HepG2 (cell line): Measurements from ENCODE around the gene ACSS2. TPM values are rescaled to one million over a fixed set of nuclear protein-coding genes. Genes with fewer than 3 reads are reported as not detected.

Source experiments
- ATAC-seq: fragments of 200-7000 bp; cut with Tn5 transposase; 3 replicates; pipeline ENCODE4 v1.9.1; 2020; ENCODE audit warnings: mild to moderate bottlenecking, moderate library complexity
- Bru-seq: library from RNA; stranded (reverse); fragments of 400-500 nt; gene quantifications from one replicate; lab custom pipeline; 2021; lab: Mats Ljungman, UMichigan
- BruChase-seq, 2 experiments: library from RNA; stranded (reverse); fragments of 400-500 nt; gene quantifications; one replicate each; lab custom pipeline; 2021; lab: Mats Ljungman, UMichigan
- BruUV-seq: library from RNA; stranded (reverse); fragments of 400-500 nt; replicated peaks from 2 replicates; lab custom pipeline; 2021; lab: Mats Ljungman, UMichigan
- CTCF ChIA-PET: fragments of 300-600 bp; formaldehyde crosslinking; extraction: SDS; loops from one replicate; lab custom pipeline; 2021; ENCODE audit warnings: low total read pairs, inconsistent platforms, low intra/inter-chr PET ratio; lab: Yijun Ruan, JAX
- POLR2A ChIA-PET: fragments of 350-600 bp; sonication (Branson Sonifier 250); formaldehyde crosslinking; loops from one replicate; lab custom pipeline; 2020; ENCODE audit warnings: antibody characterized with exemption, inconsistent platforms; lab: Yijun Ruan, JAX
- DNase-seq: peaks from one replicate; pipeline ENCODE4 v3.0.0-alpha.2; 2015; ENCODE audit warnings: low spot score
- FAIRE-seq: peaks from 3 replicates; lab custom pipeline; 2011; peaks lifted over from hg19 to GRCh38; lab: Jason Lieb, UNC
- H2AFZ ChIP-seq: one replicate; pipeline ENCODE4 v1.6.1; 2011; ENCODE audit warnings: low read length, inconsistent platforms
- H3K27ac ChIP-seq: fragments of 300-600 bp; 3 replicates; pipeline ENCODE4 v1.8.0; 2011; ENCODE audit warnings: mixed run types, mild to moderate bottlenecking, mixed read lengths, low read length, inconsistent platforms; ENCODE audit not compliant: insufficient read depth; ENCODE audit errors: extremely low read length
- H3K27me3 ChIP-seq, 2 experiments: fragments of 200-600 bp in 1 of 2; 2 replicates in 1 of 2; 3 replicates in 1 of 2; pipeline versions ENCODE4 v1.6.0 to v1.8.0; 2011; ENCODE audit warnings: low read length in 2 of 2, mild to moderate bottlenecking in 2 of 2, moderate library complexity in 2 of 2, inconsistent platforms in 1 of 2; ENCODE audit not compliant: insufficient read depth in 2 of 2, control insufficient read depth in 1 of 2
- H3K36me3 ChIP-seq, 2 experiments: fragments of 200-600 bp in 1 of 2; replicated peaks in 1 of 2; 2 replicates in 1 of 2; 3 replicates in 1 of 2; pipeline versions ENCODE4 v1.5.1 to v1.8.0; 2011; ENCODE audit warnings: low read length in 2 of 2, inconsistent platforms in 1 of 2; ENCODE audit not compliant: insufficient read depth in 2 of 2, control insufficient read depth in 1 of 2
- H3K4me1 ChIP-seq: 2 replicates; pipeline ENCODE4 v1.5.1; 2012; ENCODE audit warnings: low read length, inconsistent platforms; ENCODE audit not compliant: insufficient read depth
- H3K4me2 ChIP-seq: 2 replicates; pipeline ENCODE4 v1.6.0; 2011; ENCODE audit warnings: low read depth, low read length, inconsistent platforms
- H3K4me3 ChIP-seq, 3 experiments: fragments of 200-600 bp in 1 of 3; sonication (generic), shearing (Covaris generic) in 1 of 3; replicated peaks in 1 of 3; 2 replicates each; pipeline ENCODE4 v1.5.1; 2011 to 2016; ENCODE audit warnings: low read length in 3 of 3, inconsistent platforms in 2 of 3, low read depth in 2 of 3, mild to moderate bottlenecking in 2 of 3, control low read depth in 1 of 3, mixed read lengths in 1 of 3; ENCODE audit not compliant: insufficient read depth in 1 of 3
- H3K79me2 ChIP-seq: one replicate; pipeline ENCODE4 v1.6.1; 2011; ENCODE audit warnings: low read length, inconsistent platforms; ENCODE audit not compliant: insufficient read depth
- H3K9ac ChIP-seq: 2 replicates; pipeline ENCODE4 v1.6.0; 2011; ENCODE audit warnings: mild to moderate bottlenecking, low read depth, low read length, inconsistent platforms; ENCODE audit not compliant: insufficient read depth
- H3K9me3 ChIP-seq: 2 replicates; pipeline ENCODE4 v1.5.1; 2012; ENCODE audit warnings: mild to moderate bottlenecking, low read length
- H4K20me1 ChIP-seq: 2 replicates; pipeline ENCODE4 v1.6.0; 2011; ENCODE audit warnings: inconsistent platforms, mild to moderate bottlenecking, low read length, moderate library complexity; ENCODE audit not compliant: insufficient read depth
- EED ChIP-seq: sonication (generic); formaldehyde crosslinking; IDR thresholded peaks from 2 replicates; pipeline ENCODE4 v1.5.0; 2020; ENCODE audit warnings: mild to moderate bottlenecking, missing genetic modification reagents
- ELF3 ChIP-seq: IDR thresholded peaks from 2 replicates; pipeline ENCODE4 v1.6.1; 2016; ENCODE audit warnings: missing genetic modification reagents, missing compliant biosample characterization
- FOXK1 ChIP-seq: sonication (generic); formaldehyde crosslinking; IDR thresholded peaks from 2 replicates; pipeline ENCODE4 v1.4.0; 2020; ENCODE audit warnings: low read depth, missing genetic modification reagents, borderline replicate concordance
- GABPB1 ChIP-seq: IDR thresholded peaks from 2 replicates; pipeline ENCODE4 v1.6.1; 2016; ENCODE audit warnings: mild to moderate bottlenecking, missing genetic modification reagents, moderate library complexity, missing compliant biosample characterization
- MBD4 ChIP-seq: IDR thresholded peaks from 2 replicates; pipeline ENCODE4 v1.6.1; 2012; ENCODE audit warnings: low read length, inconsistent platforms, borderline replicate concordance
- NFIB ChIP-seq: sonication (generic); formaldehyde crosslinking; IDR thresholded peaks from 2 replicates; pipeline ENCODE4 v1.9.0; 2021; ENCODE audit warnings: missing genetic modification reagents, mild to moderate bottlenecking, borderline replicate concordance
- YY1 ChIP-seq: IDR thresholded peaks from 2 replicates; pipeline ENCODE4 v1.6.1; 2011; ENCODE audit warnings: low read length, low read depth, moderate library complexity, mild to moderate bottlenecking; ENCODE audit not compliant: insufficient read depth, insufficient replicate concordance
- ZNF547 ChIP-seq: sonication (generic); formaldehyde crosslinking; IDR thresholded peaks from 2 replicates; pipeline ENCODE4 v1.5.1; 2020; ENCODE audit warnings: mild to moderate bottlenecking, missing genetic modification reagents
- ZNF713 ChIP-seq: sonication (generic); formaldehyde crosslinking; IDR thresholded peaks from 2 replicates; pipeline ENCODE4 v1.4.0; 2020; ENCODE audit warnings: mild to moderate bottlenecking, missing genetic modification reagents
- ZNF775 ChIP-seq: sonication (generic); formaldehyde crosslinking; IDR thresholded peaks from 2 replicates; pipeline ENCODE4 v1.4.0; 2020; ENCODE audit warnings: missing genetic modification reagents, mild to moderate bottlenecking, moderate library complexity, borderline replicate concordance
- WGBS: methylation state at CpG from one replicate; pipeline ENCODE4 v1.1.6; 2017; ENCODE audit warnings: low lambda C conversion rate; 5-methylcytosine and 5-hydroxymethylcytosine counted together
- in situ Hi-C: cut with HindIII; loops from 2 replicates; pipeline ENCODE4 v1.10.0; 2017; ENCODE audit warnings: low pct_unique_long_range_greater_than_20kb; ENCODE audit not compliant: extremely low pct_ligation_motif_present
- intact Hi-C: fragments of 100-400 bp; cut with micrococcal nuclease; formaldehyde crosslinking; loops from one replicate; pipeline ENCODE4 v1.10.0; 2022; ENCODE audit not compliant: unreplicated experiment
- long read RNA-seq, 2 experiments: library from RNA in 1 of 2; library from polyadenylated mRNA in 1 of 2; stranded (forward) in 1 of 2; unstranded in 1 of 2; transcript quantifications; one replicate each; pipeline ENCODE4 v2.0.0, GENCODE V29; 2019 to 2022
- polyA minus RNA-seq, 3 experiments: library from RNA; depleted of rRNA, polyadenylated mRNA; stranded (reverse); fragments of >200 nt; gene quantifications; 2 replicates each; pipeline ENCODE4 v1.2.3, GENCODE V29; 2011; ENCODE audit warnings: low replicate concordance in 1 of 3
- polyA plus RNA-seq, 8 experiments: library from polyadenylated mRNA; depleted of rRNA in 3 of 8; stranded (reverse) in 7 of 8; unstranded in 1 of 8; fragments of >200 nt; fragmentation: Illumina TruSeq in 4 of 8; extraction: Trizol in 4 of 8; gene quantifications; 2 replicates each; pipeline versions ENCODE4 v1.2.1 to v1.2.3, GENCODE V29; 2011 to 2016; ENCODE audit warnings: low read depth in 4 of 8, missing spikeins in 1 of 8, mixed read lengths in 1 of 8; ENCODE audit not compliant: insufficient read depth in 1 of 8
- total RNA-seq, 5 experiments: library from RNA; depleted of rRNA; stranded (reverse); fragments of >200 nt; fragmentation: Illumina TruSeq; extraction: Trizol; gene quantifications; 2 replicates each; pipeline ENCODE4 v1.2.3, GENCODE V29; 2016; ENCODE audit warnings: low read depth in 1 of 5
- TF ChIP-seq, protein P1 (sequence below): sonication (generic); IDR thresholded peaks from 2 replicates; pipeline ENCODE4 v1.6.1; 2016; ENCODE audit warnings: low read depth, borderline replicate concordance

Gene ACSS2, protein sequence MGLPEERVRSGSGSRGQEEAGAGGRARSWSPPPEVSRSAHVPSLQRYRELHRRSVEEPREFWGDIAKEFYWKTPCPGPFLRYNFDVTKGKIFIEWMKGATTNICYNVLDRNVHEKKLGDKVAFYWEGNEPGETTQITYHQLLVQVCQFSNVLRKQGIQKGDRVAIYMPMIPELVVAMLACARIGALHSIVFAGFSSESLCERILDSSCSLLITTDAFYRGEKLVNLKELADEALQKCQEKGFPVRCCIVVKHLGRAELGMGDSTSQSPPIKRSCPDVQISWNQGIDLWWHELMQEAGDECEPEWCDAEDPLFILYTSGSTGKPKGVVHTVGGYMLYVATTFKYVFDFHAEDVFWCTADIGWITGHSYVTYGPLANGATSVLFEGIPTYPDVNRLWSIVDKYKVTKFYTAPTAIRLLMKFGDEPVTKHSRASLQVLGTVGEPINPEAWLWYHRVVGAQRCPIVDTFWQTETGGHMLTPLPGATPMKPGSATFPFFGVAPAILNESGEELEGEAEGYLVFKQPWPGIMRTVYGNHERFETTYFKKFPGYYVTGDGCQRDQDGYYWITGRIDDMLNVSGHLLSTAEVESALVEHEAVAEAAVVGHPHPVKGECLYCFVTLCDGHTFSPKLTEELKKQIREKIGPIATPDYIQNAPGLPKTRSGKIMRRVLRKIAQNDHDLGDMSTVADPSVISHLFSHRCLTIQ
- total RNA-seq (2016; rRNA removed; fragmentation: Illumina TruSeq; extraction: Trizol) (89.7 and 91.7 TPM in 2 replicates), polyA plus RNA-seq (2011; rRNA removed) (72.8 and 120 TPM in 2 replicates), polyA minus RNA-seq (2011; rRNA and poly(A)+ RNA removed; ENCODE audit: low replicate concordance) (155 and 246 TPM in 2 replicates), Bru-seq, nascent RNA (percentile 60 among the genes with signal in this experiment), BruChase-seq, experiment 1, labeled RNA remaining after a 6-hour chase (percentile 68 among the genes with signal in this experiment), BruChase-seq, experiment 2, labeled RNA remaining after a 2-hour chase (percentile 72 among the genes with signal in this experiment)
- 21.5 and 23.1 TPM in 2 replicates for total RNA-seq (2016; cell fraction: cytosol; rRNA removed; fragmentation: Illumina TruSeq; extraction: Trizol; ENCODE audit: low read depth)
- 83.3 and 83.7 TPM in 2 replicates for total RNA-seq (2016; cell fraction: insoluble cytoplasmic fraction; rRNA removed; fragmentation: Illumina TruSeq; extraction: Trizol)
- 39.3 and 39.5 TPM in 2 replicates for total RNA-seq (2016; cell fraction: membrane; rRNA removed; fragmentation: Illumina TruSeq; extraction: Trizol)
- total RNA-seq (2016; cell fraction: nucleus; rRNA removed; fragmentation: Illumina TruSeq; extraction: Trizol): 83.7 and 88.6 TPM in 2 replicates
- polyA plus RNA-seq (2011; cell fraction: cytosol; rRNA removed): 48.2 and 82.4 TPM in 2 replicates
- 193 and 292 TPM in 2 replicates for polyA plus RNA-seq (2011; cell fraction: nucleus; rRNA removed)
- 108 and 131 TPM in 2 replicates for polyA plus RNA-seq (2012)
- 17.6 and 18.7 TPM in 2 replicates for polyA plus RNA-seq (2016; cell fraction: cytosol; fragmentation: Illumina TruSeq; extraction: Trizol; ENCODE audit: low read depth)
- 87.7 and 90.8 TPM in 2 replicates for polyA plus RNA-seq (2016; cell fraction: insoluble cytoplasmic fraction; fragmentation: Illumina TruSeq; extraction: Trizol; ENCODE audit: low read depth)
- 29.1 and 35.3 TPM in 2 replicates for polyA plus RNA-seq (2016; cell fraction: membrane; fragmentation: Illumina TruSeq; extraction: Trizol; ENCODE audit: low read depth)
- 176 and 178 TPM in 2 replicates for polyA plus RNA-seq (2016; cell fraction: nucleus; fragmentation: Illumina TruSeq; extraction: Trizol; ENCODE audit: insufficient read depth, low read depth)
- 49.2 and 69.9 TPM in 2 replicates for polyA minus RNA-seq (2011; cell fraction: cytosol; rRNA and poly(A)+ RNA removed)
- polyA minus RNA-seq (2011; cell fraction: nucleus; rRNA and poly(A)+ RNA removed): 157 and 295 TPM in 2 replicates
- long read RNA-seq, experiment 1, transcript ACSS2-202 (18 exons, 3,065 nt): major isoform, 38 of 73 reads
- long read RNA-seq, experiment 1, partial matches to known transcripts: 16 of 73 reads
- long read RNA-seq, experiment 1, other reads (novel, unspliced or antisense): 14 of 73 reads
- long read RNA-seq, experiment 2, partial matches to known transcripts: 33 of 89 reads
- long read RNA-seq, experiment 2, other reads (novel, unspliced or antisense): 50 of 89 reads

DNA sequence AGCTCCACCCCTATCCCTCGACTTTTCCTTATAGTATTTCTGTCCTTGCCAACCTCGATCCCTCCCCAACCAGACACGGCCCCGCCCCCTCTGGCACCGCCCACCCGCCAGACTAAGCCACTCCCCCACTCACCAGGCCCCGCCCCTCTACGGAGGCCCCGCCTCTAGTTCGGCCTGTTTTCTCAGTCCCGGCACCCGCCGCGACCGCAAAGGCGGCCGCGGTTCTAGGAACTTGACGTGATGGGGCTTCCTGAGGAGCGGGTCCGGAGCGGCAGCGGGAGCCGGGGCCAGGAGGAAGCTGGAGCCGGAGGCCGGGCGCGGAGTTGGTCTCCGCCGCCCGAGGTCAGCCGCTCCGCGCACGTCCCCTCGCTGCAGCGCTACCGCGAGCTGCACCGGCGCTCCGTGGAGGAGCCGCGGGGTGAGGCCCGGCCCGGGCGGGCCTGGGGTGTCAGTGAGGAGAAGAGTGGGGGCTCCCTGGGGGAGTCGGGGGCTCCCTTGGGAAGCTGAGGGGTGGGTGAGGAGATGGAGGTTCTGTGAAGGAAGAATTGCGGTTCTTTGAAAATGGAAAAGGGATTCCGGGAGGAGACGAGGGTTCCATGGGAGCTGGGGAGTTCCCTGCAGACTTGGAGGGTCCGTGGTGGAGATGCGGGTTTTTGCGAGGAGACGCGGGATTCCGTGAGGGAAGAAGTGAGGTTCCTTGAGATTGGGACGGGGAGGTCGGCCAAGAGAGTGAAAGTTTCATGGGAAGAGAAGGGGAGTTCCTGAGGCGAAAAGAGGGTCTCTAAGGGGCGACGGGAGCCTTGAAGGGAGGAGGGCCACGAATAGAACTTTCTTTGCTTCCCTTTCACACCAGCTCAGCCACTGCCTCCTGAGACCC, at the start of gene ACSS2:
TSS of gene ACSS2 (plus strand) at position 207 of the 877 bp plus-strand sequence. CDS start at position 241, 34 bp downstream.
- H3K79me2 ChIP-seq: peaks cover 36% of the 10 kb centered on the region
- no peaks in the 10 kb centered on the region for H3K9me3 ChIP-seq
- in situ Hi-C loops (loop anchor here (10.0 kb wide), 1 partner anchor 388 kb away; no protein-coding TSS in a partner anchor), intact Hi-C loops (loop anchor here (2.0 to 5.0 kb wide), 2 partner anchors 216 to 331 kb away; partner anchors contain the start of gene TRPC4AP)
- peaks cover 58% of the 10 kb centered on the region for H3K4me1 ChIP-seq
- H3K4me2 ChIP-seq: peak within 1 kb of the TSS; percentile 91
- H3K36me3 ChIP-seq: no peaks in the 10 kb centered on the region
- CTCF ChIA-PET: interaction anchor here (6.7 kb wide), 1 partner anchor 83 kb away, joined by 123 read pairs; the partner anchor contains the start of genes GSS and MYH7B
- peak within 1 kb of the TSS; percentile 71 for H3K27ac ChIP-seq
- 0 out of 2 replicates have a peak, but pooled peaks cover 3% of the 10 kb centered on the region for H4K20me1 ChIP-seq
- peak within 1 kb of the TSS; percentile 88 for H3K9ac ChIP-seq
- FAIRE-seq (no peak), ATAC-seq (peak; percentile 34), DNase-seq (no peak)
- peak within 1 kb of the TSS; percentile 70 for H2AFZ ChIP-seq
- POLR2A ChIA-PET: interaction anchor here (0.6 to 4.1 kb wide), 20 partner anchors 8 to 865 kb away, joined by 3 to 126 read pairs (median 4); partner anchors contain the start of genes DYNLRB1, EIF6, GSS and MYH7B
- peak within 1 kb of the TSS; percentile 85 to 95 (median 93) for H3K4me3 ChIP-seq
- H3K27me3 ChIP-seq: peaks cover 0 to 5% of the 10 kb centered on the region in 2 experiments; a peak in 1 of 5 replicates
- BruUV-seq: no TSS peak
- WGBS: 2% methylated on average over 63 of the region's 63 CpGs
- TF ChIP-seq, protein P1, sequence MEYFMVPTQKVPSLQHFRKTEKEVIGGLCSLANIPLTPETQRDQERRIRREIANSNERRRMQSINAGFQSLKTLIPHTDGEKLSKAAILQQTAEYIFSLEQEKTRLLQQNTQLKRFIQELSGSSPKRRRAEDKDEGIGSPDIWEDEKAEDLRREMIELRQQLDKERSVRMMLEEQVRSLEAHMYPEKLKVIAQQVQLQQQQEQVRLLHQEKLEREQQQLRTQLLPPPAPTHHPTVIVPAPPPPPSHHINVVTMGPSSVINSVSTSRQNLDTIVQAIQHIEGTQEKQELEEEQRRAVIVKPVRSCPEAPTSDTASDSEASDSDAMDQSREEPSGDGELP: no peak
- TF ChIP-seq ZNF713 (CRISPR knock-in tag): peak; percentile 24; the same call in 1 of the 2 replicates
- no peak for TF ChIP-seq NFIB
- peak; percentile 55; the same call in 1 of the 2 replicates for TF ChIP-seq EED (CRISPR knock-in tag)
- no peak; the same call in 1 of the 2 replicates for TF ChIP-seq ELF3
- peak; percentile 1; the same call in 1 of the 2 replicates for TF ChIP-seq GABPB1
- TF ChIP-seq ZNF775 (CRISPR knock-in tag): 0 out of 2 replicates have a peak, but pooled peaks have one; percentile 45
- TF ChIP-seq YY1: peak; percentile 64
- TF ChIP-seq MBD4: no peak
- no peak; the same call in 1 of the 2 replicates for TF ChIP-seq ZNF547 (CRISPR knock-in tag)
- TF ChIP-seq FOXK1 (CRISPR knock-in tag): no peak
